MM.1S (cell line): ENCODE data around the gene KCNT1.

Experiments used
- DNase-seq: peaks from one replicate; pipeline ENCODE4 v3.0.0-alpha.2; 2015
- H2AFZ ChIP-seq: fragments of 300-600 bp; sonication (generic); 2 replicates; pipeline ENCODE4 v1.6.0; 2016; ENCODE audit warnings: antibody characterized with exemption, low read length
- H3F3A ChIP-seq: fragments of 300-600 bp; sonication (generic); 2 replicates; pipeline ENCODE4 v1.6.1; 2016; ENCODE audit warnings: mild to moderate bottlenecking, antibody characterized with exemption, low read length, moderate library complexity, mixed read lengths; ENCODE audit not compliant: insufficient read depth
- H3K27ac ChIP-seq: fragments of 300-600 bp; sonication (generic); 2 replicates; pipeline ENCODE4 v1.5.1; 2016; ENCODE audit warnings: mild to moderate bottlenecking, low read length
- H3K27me3 ChIP-seq: fragments of 300-600 bp; sonication (generic); replicated peaks from 2 replicates; pipeline ENCODE4 v1.6.0; 2016; ENCODE audit warnings: low read length; ENCODE audit not compliant: insufficient read depth
- H3K36me3 ChIP-seq: fragments of 300-600 bp; sonication (generic); replicated peaks from 2 replicates; pipeline ENCODE4 v1.6.1; 2016; ENCODE audit warnings: mild to moderate bottlenecking, low read length, mixed read lengths; ENCODE audit not compliant: insufficient read depth
- H3K4me1 ChIP-seq: fragments of 300-600 bp; sonication (generic); 2 replicates; pipeline ENCODE4 v1.6.1; 2016; ENCODE audit warnings: low read length, mixed read lengths
- H3K4me2 ChIP-seq: fragments of 300-600 bp; sonication (generic); 2 replicates; pipeline ENCODE4 v1.6.0; 2016; ENCODE audit warnings: low read depth, low read length
- H3K4me3 ChIP-seq: fragments of 300-600 bp; sonication (generic); 2 replicates; pipeline ENCODE4 v1.5.1; 2016; ENCODE audit warnings: low read length, mixed read lengths
- H3K79me2 ChIP-seq: fragments of 300-600 bp; sonication (generic); 2 replicates; pipeline ENCODE4 v1.6.1; 2016; ENCODE audit warnings: mixed run types, low read length, mixed read lengths
- H3K9ac ChIP-seq: fragments of 300-600 bp; sonication (generic); 2 replicates; pipeline ENCODE4 v1.6.1; 2016; ENCODE audit warnings: low read length, mixed read lengths
- H3K9me2 ChIP-seq: fragments of 300-600 bp; sonication (generic); replicated peaks from 2 replicates; pipeline ENCODE4 v1.6.1; 2016; ENCODE audit warnings: mild to moderate bottlenecking, low read length, mixed read lengths; ENCODE audit not compliant: insufficient read depth
- H3K9me3 ChIP-seq: fragments of 300-600 bp; sonication (generic); replicated peaks from 2 replicates; pipeline ENCODE4 v1.6.1; 2016; ENCODE audit warnings: mild to moderate bottlenecking, low read length, mixed read lengths; ENCODE audit not compliant: insufficient read depth
- H4K20me1 ChIP-seq: fragments of 300-600 bp; sonication (generic); 2 replicates; pipeline ENCODE4 v1.6.1; 2016; ENCODE audit warnings: mild to moderate bottlenecking, low read length, moderate library complexity, mixed read lengths; ENCODE audit not compliant: insufficient read depth
- CTCF ChIP-seq: fragments of 300-600 bp; sonication (generic); IDR thresholded peaks from 2 replicates; pipeline ENCODE4 v1.5.1; 2016; ENCODE audit warnings: antibody characterized with exemption, low read length, mixed read lengths
- EZH2 ChIP-seq: fragments of 300-600 bp; sonication (generic); optimal IDR thresholded peaks from 2 replicates; pipeline ENCODE3; 2017; ENCODE audit warnings: low read depth, mild to moderate bottlenecking, antibody characterized with exemption, low read length, mixed read lengths
- EZH2phosphoT487 ChIP-seq: fragments of 300-600 bp; sonication (generic); IDR thresholded peaks from 2 replicates; pipeline ENCODE4 v1.6.1; 2018; ENCODE audit warnings: antibody characterized with exemption, low read length

KCNT1 gene

GRCh38 chr9:135752281-135753204, 50.6 kb downstream of the KCNT1 start:
- Histone ChIP-seq H4K20me1 (no peaks in the 10 kb centered on the region), H3K4me1 (no peaks in the 10 kb centered on the region), H3F3A (no peaks in the 10 kb centered on the region), H3K9ac (no peak overlapping the region), H2AFZ (no peak overlapping the region), H3K36me3 (no peaks in the 10 kb centered on the region), H3K27me3 (peaks cover 78% of the 10 kb centered on the region), H3K9me2 (no peaks in the 10 kb centered on the region), H3K79me2 (no peaks in the 10 kb centered on the region), H3K27ac (no peak overlapping the region), H3K4me2 (no peak overlapping the region), H3K9me3 (no peaks in the 10 kb centered on the region), H3K4me3 (no peak overlapping the region)
- no peak for TF ChIP-seq EZH2
- TF ChIP-seq EZH2phosphoT487: no peak
- TF ChIP-seq CTCF: no peak
- no peak for DNase-seq

GRCh38 chr9:135753391-135754105, 51.6 kb downstream of the KCNT1 start:
- no peaks in the 10 kb centered on the region for H3K36me3 ChIP-seq
- no peaks in the 10 kb centered on the region for H3K9me2 ChIP-seq
- TF ChIP-seq EZH2 (no peak), EZH2phosphoT487 (no peak), CTCF (no peak)
- no peak overlapping the region for H3K9ac ChIP-seq
- no peak overlapping the region for H2AFZ ChIP-seq
- H3F3A ChIP-seq: no peaks in the 10 kb centered on the region
- H3K27me3 ChIP-seq: peaks cover 77% of the 10 kb centered on the region
- no peaks in the 10 kb centered on the region for H3K9me3 ChIP-seq
- H3K4me3 ChIP-seq: no peak overlapping the region
- H4K20me1 ChIP-seq: no peaks in the 10 kb centered on the region
- no peak overlapping the region for H3K27ac ChIP-seq
- H3K4me2 ChIP-seq: no peak overlapping the region
- H3K79me2 ChIP-seq: no peaks in the 10 kb centered on the region
- no peaks in the 10 kb centered on the region for H3K4me1 ChIP-seq
- DNase-seq: no peak

GRCh38 chr9:135756576-135756975, 54.6 kb downstream of the KCNT1 start:
- no peak overlapping the region for H3K4me2 ChIP-seq
- H3K36me3 ChIP-seq: no peaks in the 10 kb centered on the region
- H3K79me2 ChIP-seq: no peaks in the 10 kb centered on the region
- no peak for TF ChIP-seq EZH2phosphoT487
- TF ChIP-seq EZH2: no peak
- H3K9me2 ChIP-seq: no peaks in the 10 kb centered on the region
- H3F3A ChIP-seq: no peaks in the 10 kb centered on the region
- H2AFZ ChIP-seq: no peak overlapping the region
- no peaks in the 10 kb centered on the region for H3K9me3 ChIP-seq
- H3K27ac ChIP-seq: no peak overlapping the region
- no peaks in the 10 kb centered on the region for H4K20me1 ChIP-seq
- no peak overlapping the region for H3K9ac ChIP-seq
- no peak for DNase-seq
- H3K4me1 ChIP-seq: no peaks in the 10 kb centered on the region
- no peak overlapping the region for H3K4me3 ChIP-seq
- peaks cover 80% of the 10 kb centered on the region for H3K27me3 ChIP-seq
